ENCODE data around the gene C3orf62. TPM values are rescaled to one million over a fixed set of nuclear protein-coding genes. Genes with fewer than 3 reads are reported as not detected.

The C3orf62 gene
- total and polyA plus RNA-seq, 9 of the 15 experiments (the other 6 are each of a cell fraction or from before 2014, with no cell fraction given) = 1.3 to 5.7 (median 3.4) TPM

- no peaks in the 10 kb centered on the region for H3K9me3 ChIP-seq (replicated peaks; ENCODE audit: control insufficient read depth, insufficient read depth, low read depth, low read length)
- no peak overlapping the region for H3K4me2 ChIP-seq (ENCODE audit: insufficient read depth, low read length)
- DNase-seq (ENCODE audit: extremely low read depth in 1 of 4, low spot score in 3 of 4) (no peak), FAIRE-seq (no peak), ATAC-seq (no peak)
- in situ Hi-C loops (cut with MboI) = no loop called here
- no peaks in the 10 kb centered on the region; a peak in 1 of 5 replicates for H3K4me1 ChIP-seq (replicated peaks in 1 of 2; ENCODE audit: control insufficient read depth in 2 of 2, insufficient read depth in 2 of 2, low read length in 2 of 2)
- POLR2A ChIA-PET = interaction anchor here (1.4 kb wide), 1 partner anchor 54 kb away, joined by 3 read pairs; no protein-coding TSS in a partner anchor
- CTCF ChIA-PET (ENCODE audit: low intra/inter-chr PET ratio) = no interaction called here
- intact Hi-C loops (cut with micrococcal nuclease) = loop anchor here (5.0 kb wide), 1 partner anchor 107 kb away; the partner anchor contains the start of gene KLHDC8B
- no peaks in the 10 kb centered on the region for H3K9me1 ChIP-seq (ENCODE audit: control insufficient read depth, insufficient read depth, low read length)
- H3K27me3 ChIP-seq (ENCODE audit: control insufficient read depth in 2 of 2, insufficient read depth in 2 of 2, low read length in 2 of 2) = no peaks in the 10 kb centered on the region
- no peak overlapping the region for H2AFZ ChIP-seq (ENCODE audit: low read depth, low read length)
- no peak overlapping the region for H3K9ac ChIP-seq (ENCODE audit: insufficient read depth in 1 of 2, low read depth in 2 of 2, low read length in 2 of 2)
- H4K20me1 ChIP-seq (replicated peaks; ENCODE audit: control insufficient read depth, insufficient read depth, low read length) = no peaks in the 10 kb centered on the region
- no peak for TF ChIP-seq ZKSCAN1 (IDR thresholded peaks at IDR 0.05; ENCODE audit: low read depth, low read length)
- TF ChIP-seq ZNF232 (CRISPR knock-in tag; IDR thresholded peaks at IDR 0.05) = no peak
- TF ChIP-seq ZBED1 (IDR thresholded peaks at IDR 0.05) = no peak
- TF ChIP-seq ZNF830 (CRISPR knock-in tag; IDR thresholded peaks at IDR 0.05) = no peak
- TF ChIP-seq TARDBP (IDR thresholded peaks at IDR 0.05) = no peak
- no peak for TF ChIP-seq ZNF24 (IDR thresholded peaks at IDR 0.05)
- TF ChIP-seq MCM2 (IDR thresholded peaks at IDR 0.05; ENCODE audit: low read depth) = no peak
- BruUV-seq (replicated peaks) = no TSS peak
- no peaks in the 10 kb centered on the region for H3K79me2 ChIP-seq (ENCODE audit: control insufficient read depth, insufficient read depth, low read length)
- no peak overlapping the region for H3K27ac ChIP-seq (ENCODE audit: extremely low read depth, low read depth, low read length)
- peaks cover 53% of the 10 kb centered on the region for H3K36me3 ChIP-seq (ENCODE audit: control insufficient read depth, insufficient read depth, low read length)
- H3K4me3 ChIP-seq = no peak overlapping the region
These were observed 2.3 kb upstream of the C3orf62 start for GRCh38 chr3:49279376-49279775.

- DNase-seq (ENCODE audit: extremely low read depth in 1 of 4, low spot score in 3 of 4) = no peak
- Histone ChIP-seq H2AFZ (ENCODE audit: low read depth, low read length) (no peak overlapping the region), H3K4me3 (no peak overlapping the region), H4K20me1 (replicated peaks; ENCODE audit: control insufficient read depth, insufficient read depth, low read length) (no peaks in the 10 kb centered on the region), H3K9me3 (replicated peaks; ENCODE audit: control insufficient read depth, insufficient read depth, low read depth, low read length) (no peaks in the 10 kb centered on the region), H3K4me2 (ENCODE audit: insufficient read depth, low read length) (no peak overlapping the region), H3K27ac (ENCODE audit: extremely low read depth, low read depth, low read length) (no peak overlapping the region), H3K79me2 (ENCODE audit: control insufficient read depth, insufficient read depth, low read length) (no peaks in the 10 kb centered on the region), H3K36me3 (ENCODE audit: control insufficient read depth, insufficient read depth, low read length) (peaks cover 45% of the 10 kb centered on the region), H3K27me3 (ENCODE audit: control insufficient read depth in 2 of 2, insufficient read depth in 2 of 2, low read length in 2 of 2) (no peaks in the 10 kb centered on the region), H3K9ac (ENCODE audit: insufficient read depth in 1 of 2, low read depth in 2 of 2, low read length in 2 of 2) (no peak overlapping the region), H3K4me1 (replicated peaks in 1 of 2; ENCODE audit: control insufficient read depth in 2 of 2, insufficient read depth in 2 of 2, low read length in 2 of 2) (no peaks in the 10 kb centered on the region; a peak in 3 of 5 replicates), H3K9me1 (ENCODE audit: control insufficient read depth, insufficient read depth, low read length) (no peaks in the 10 kb centered on the region)
- no peak for FAIRE-seq
- POLR2A ChIA-PET = interaction anchor here (0.7 to 1.4 kb wide), 4 partner anchors 30 to 95 kb away, joined by 3 to 9 read pairs (median 3); no protein-coding TSS in a partner anchor
- 58% methylated on average over 4 of the region's 4 CpGs for WGBS (ENCODE audit: insufficient coverage, low coverage, missing lambda C conversion rate)
- no peak for ATAC-seq
- CTCF ChIA-PET (ENCODE audit: low intra/inter-chr PET ratio) = no interaction called here
- BruUV-seq (replicated peaks) = no TSS peak
- in situ Hi-C loops (cut with MboI) (no loop called here), intact Hi-C loops (cut with micrococcal nuclease) (loop anchor here (5.0 kb wide), 1 partner anchor 106 kb away; the partner anchor contains the start of gene KLHDC8B)
- no peak for TF ChIP-seq SAFB (IDR thresholded peaks at IDR 0.05; ENCODE audit: borderline replicate concordance, low read depth, low read length)
- TF ChIP-seq ZNF121 (CRISPR knock-in tag; conservative IDR thresholded peaks at IDR 0.05) = no peak
- no peak for TF ChIP-seq BRF1 (IDR thresholded peaks at IDR 0.05; ENCODE audit: borderline replicate concordance, extremely low read depth, insufficient read length)
- no peak for TF ChIP-seq CHCHD3 (CRISPR knock-in tag; IDR thresholded peaks at IDR 0.05)
- no peak for TF ChIP-seq ARID2 (IDR thresholded peaks at IDR 0.05)
- no peak for TF ChIP-seq PPARD (CRISPR knock-in tag; IDR thresholded peaks at IDR 0.05)
These were observed 1.5 kb upstream of the C3orf62 start for GRCh38 chr3:49278548-49278947.
